ENCODE data around the gene CDH4. TPM values are rescaled to one million over a fixed set of nuclear protein-coding genes. Genes with fewer than 3 reads are reported as not detected.

The CDH4 gene
- total RNA-seq, 2 donors from 2014 or later: 0.05 to 2.2 TPM

GRCh38 chr20:61442075-61442670 lies 190.1 kb downstream of the CDH4 start:
- 33% methylated on average over 13 of the region's 13 CpGs for WGBS
- Histone ChIP-seq H3K4me1 (replicated peaks) (no peaks in the 10 kb centered on the region), H3K4me3 (no peak overlapping the region), H3K27ac (no peak overlapping the region), H3K36me3 (no peaks in the 10 kb centered on the region), H3K9me3 (no peaks in the 10 kb centered on the region), H3K27me3 (replicated peaks; ENCODE audit: insufficient read depth) (no peaks in the 10 kb centered on the region)
- no peak for TF ChIP-seq CTCF (IDR thresholded peaks at IDR 0.05)
- TF ChIP-seq POLR2A (IDR thresholded peaks at IDR 0.05): no peak
- TF ChIP-seq POLR2AphosphoS5 (IDR thresholded peaks at IDR 0.05): no peak
- no peak for DNase-seq (ENCODE audit: low spot score)
- intact Hi-C loops (cut with DNase I): no loop called here

GRCh38 chr20:61442718-61443117 lies 190.7 kb downstream of the CDH4 start:
- Histone ChIP-seq H3K27ac (no peak overlapping the region), H3K4me3 (no peak overlapping the region), H3K4me1 (replicated peaks) (no peaks in the 10 kb centered on the region), H3K9me3 (no peaks in the 10 kb centered on the region), H3K27me3 (replicated peaks; ENCODE audit: insufficient read depth) (no peaks in the 10 kb centered on the region), H3K36me3 (no peaks in the 10 kb centered on the region)
- DNase-seq (ENCODE audit: low spot score): no peak
- no peak for TF ChIP-seq POLR2AphosphoS5 (IDR thresholded peaks at IDR 0.05)
- no peak for TF ChIP-seq POLR2A (IDR thresholded peaks at IDR 0.05)
- TF ChIP-seq CTCF (IDR thresholded peaks at IDR 0.05): no peak
- 39% methylated on average over 6 of the region's 6 CpGs for WGBS
- intact Hi-C loops (cut with DNase I): no loop called here

DNA sequence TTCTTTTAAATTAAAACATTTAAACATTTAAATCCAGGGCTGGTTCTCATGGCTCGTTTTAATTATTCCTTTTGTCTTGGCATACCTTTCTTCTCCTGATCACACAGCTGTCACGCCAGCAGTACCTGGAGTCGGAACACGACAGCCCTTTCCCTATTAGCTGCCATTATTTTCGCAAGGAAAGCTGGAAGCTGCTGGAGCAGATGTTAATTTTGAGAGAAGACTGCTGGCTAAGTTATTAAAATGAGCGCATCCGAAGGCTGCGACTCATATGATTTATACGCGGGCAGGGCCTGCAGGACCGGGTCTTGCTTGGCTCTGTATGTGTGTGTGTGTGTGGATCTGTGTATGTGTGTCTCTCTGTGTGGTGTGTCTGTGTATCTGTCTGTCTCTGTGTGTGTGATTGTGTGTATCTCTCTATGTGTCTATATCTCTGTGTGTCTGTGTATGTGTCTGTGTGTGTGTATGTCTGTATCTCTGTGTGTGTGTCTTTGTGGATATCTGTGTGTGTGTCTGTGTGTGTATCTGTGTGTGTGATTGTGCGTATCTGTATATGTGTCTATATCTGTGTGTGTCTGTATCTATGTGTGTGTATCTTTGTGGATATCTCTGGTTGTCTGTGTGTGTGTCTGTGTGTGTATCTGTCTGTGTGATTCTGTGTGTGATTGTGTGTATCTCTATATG lies 191.5 kb downstream of the CDH4 start:
- Histone ChIP-seq H3K27me3 (replicated peaks; ENCODE audit: insufficient read depth) (no peaks in the 10 kb centered on the region), H3K9me3 (no peaks in the 10 kb centered on the region), H3K27ac (no peak overlapping the region), H3K4me1 (replicated peaks) (no peaks in the 10 kb centered on the region), H3K36me3 (no peaks in the 10 kb centered on the region), H3K4me3 (no peak overlapping the region)
- TF ChIP-seq POLR2AphosphoS5 (IDR thresholded peaks at IDR 0.05) (no peak), CTCF (IDR thresholded peaks at IDR 0.05) (no peak), POLR2A (IDR thresholded peaks at IDR 0.05) (no peak)
- intact Hi-C loops (cut with DNase I): no loop called here
- DNase-seq (ENCODE audit: low spot score): no peak
- 32% methylated on average over 12 of the region's 12 CpGs for WGBS

DNA sequence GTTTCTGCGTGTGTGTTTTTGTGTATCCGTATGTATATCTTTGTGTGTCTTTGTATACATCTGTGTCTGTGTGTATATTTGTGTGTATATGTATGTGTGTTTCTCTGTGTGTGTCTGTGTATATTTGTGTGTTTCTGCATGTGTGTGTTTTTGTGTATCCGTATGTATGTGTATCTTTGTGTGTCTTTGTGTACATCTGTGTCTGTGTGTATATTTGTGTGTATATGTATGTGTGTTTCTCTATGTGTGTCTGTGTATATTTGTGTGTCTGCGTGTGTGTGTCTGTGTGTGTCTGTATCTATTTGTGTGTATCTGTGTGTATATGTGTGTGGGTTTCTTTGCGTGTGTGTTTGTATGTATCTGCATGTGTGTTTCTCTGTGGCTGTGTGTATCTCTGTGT lies 192.6 kb downstream of the CDH4 start:
- H3K27ac ChIP-seq: no peak overlapping the region
- no peak overlapping the region for H3K4me3 ChIP-seq
- no peaks in the 10 kb centered on the region for H3K4me1 ChIP-seq (replicated peaks)
- WGBS: 95% methylated on average over 5 of the region's 5 CpGs
- no peak for DNase-seq (ENCODE audit: low spot score)
- H3K27me3 ChIP-seq (replicated peaks; ENCODE audit: insufficient read depth): no peaks in the 10 kb centered on the region
- intact Hi-C loops (cut with DNase I): no loop called here
- TF ChIP-seq POLR2A (IDR thresholded peaks at IDR 0.05) (no peak), CTCF (IDR thresholded peaks at IDR 0.05) (no peak), POLR2AphosphoS5 (IDR thresholded peaks at IDR 0.05) (no peak)
- no peaks in the 10 kb centered on the region for H3K9me3 ChIP-seq
- no peaks in the 10 kb centered on the region for H3K36me3 ChIP-seq

- intact Hi-C loops (cut with DNase I): no loop called here
- Histone ChIP-seq H3K4me3 (no peak overlapping the region), H3K27ac (no peak overlapping the region), H3K27me3 (replicated peaks; ENCODE audit: insufficient read depth) (no peaks in the 10 kb centered on the region), H3K9me3 (no peaks in the 10 kb centered on the region), H3K36me3 (no peaks in the 10 kb centered on the region), H3K4me1 (replicated peaks) (no peaks in the 10 kb centered on the region)
- DNase-seq (ENCODE audit: low spot score): no peak
- TF ChIP-seq POLR2AphosphoS5 (IDR thresholded peaks at IDR 0.05): no peak
- no peak for TF ChIP-seq CTCF (IDR thresholded peaks at IDR 0.05)
- no peak for TF ChIP-seq POLR2A (IDR thresholded peaks at IDR 0.05)
- WGBS: 93% methylated on average over 6 of the region's 6 CpGs
These were observed 193.1 kb downstream of the CDH4 start for GRCh38 chr20:61445138-61445537.

Data from prostate gland (tissue), 2 donors.